Activated CD8-positive, alpha-beta T cell treated with anti-CD3 and anti-CD28 coated beads for 36 hours (primary cell): ENCODE data around the gene CYP4F8. TPM values are rescaled to one million over a fixed set of nuclear protein-coding genes. Genes with fewer than 3 reads are reported as not detected.
"Not testable (repeated sequence)": the region's sequence is repeated elsewhere in the genome, so short reads cannot be mapped to it uniquely, and the experiment has no call there.

ENCODE experiments used
- ATAC-seq: fragments of 200-7000 bp; cut with Tn5 transposase; one replicate; pipeline ENCODE4 v1.10.0; 2021; ENCODE audit warnings: mild to moderate bottlenecking, moderate library complexity
- CTCF ChIA-PET: fragments of 350-600 bp; sonication (Branson Sonifier 250); formaldehyde crosslinking; loops from one replicate; lab custom pipeline; 2021; ENCODE audit warnings: antibody characterized with exemption; lab: Charles Lee
- POLR2A ChIA-PET: fragments of 350-600 bp; sonication (Branson Sonifier 250); formaldehyde crosslinking; loops from one replicate; lab custom pipeline; 2021; ENCODE audit warnings: antibody characterized with exemption; lab: Charles Lee
- DNase-seq: peaks from one replicate; pipeline ENCODE4 v3.0.0-alpha.2; 2020
- H3K27ac Mint-ChIP-seq: one replicate; pipeline ENCODE4 v1.8.0; 2021; ENCODE audit warnings: mild to moderate bottlenecking, mixed read lengths
- H3K27me3 Mint-ChIP-seq: one replicate; pipeline ENCODE4 v1.8.0; 2021; ENCODE audit warnings: mixed read lengths
- H3K36me3 Mint-ChIP-seq: one replicate; pipeline ENCODE4 v1.8.0; 2021; ENCODE audit warnings: low read depth, mixed read lengths
- H3K4me1 Mint-ChIP-seq: one replicate; pipeline ENCODE4 v1.8.0; 2021; ENCODE audit warnings: low read depth, mixed read lengths
- H3K4me3 Mint-ChIP-seq: one replicate; pipeline ENCODE4 v1.8.0; 2021; ENCODE audit warnings: mild to moderate bottlenecking, moderate library complexity, mixed read lengths
- H3K9me3 Mint-ChIP-seq: one replicate; pipeline ENCODE4 v1.8.0; 2021; ENCODE audit warnings: mixed read lengths
- intact Hi-C: fragments of 100-400 bp; cut with micrococcal nuclease; formaldehyde crosslinking; loops from one replicate; pipeline ENCODE4 v1.10.0; 2022
- total RNA-seq, 2 experiments: library from RNA; stranded (reverse); gene quantifications; one replicate each; pipeline ENCODE4 v1.2.3, GENCODE V29; 2021
- TF ChIP-seq, protein P1 (sequence below): fragments of 200-600 bp; IDR thresholded peaks from one replicate; pipeline ENCODE4 v1.8.0; 2022; ENCODE audit warnings: antibody characterized with exemption, mild to moderate bottlenecking

Gene CYP4F8
- total RNA-seq, 2 experiments from 2014 or later: not detected

DNA sequence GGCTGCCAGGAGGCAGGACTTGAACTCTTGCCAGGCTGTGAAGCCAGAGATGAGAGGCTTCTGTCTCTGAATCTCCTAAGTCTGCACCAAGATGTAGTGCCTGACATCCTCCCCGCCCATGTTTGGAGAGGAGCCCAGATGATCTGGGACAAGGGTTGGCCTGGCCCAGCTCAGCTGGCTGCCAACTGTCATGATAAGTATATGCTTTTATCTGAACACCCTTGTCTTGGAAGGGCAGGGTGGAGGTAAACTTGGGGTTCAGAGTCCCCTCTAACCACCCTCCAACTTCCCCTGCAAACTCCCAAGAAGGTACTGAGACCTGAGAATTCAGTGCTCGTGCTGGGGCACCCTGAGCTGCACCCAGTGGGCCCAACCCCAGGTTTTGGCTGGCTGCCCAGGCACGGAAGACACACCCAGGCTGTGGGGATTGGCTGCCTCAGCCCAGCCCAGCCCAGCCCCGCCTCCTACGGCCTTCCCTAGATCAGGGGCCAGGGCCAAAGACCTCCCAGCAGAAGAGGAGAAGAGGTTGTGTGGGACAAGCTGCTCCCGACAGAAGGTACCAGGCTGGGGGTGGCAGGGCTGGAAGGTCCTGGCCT is 57.7 kb downstream of the CYP4F8 start, which contains the start of gene CYP4F12:
CYP4F12 (plus strand) TSS at position 508 of the 596 bp plus-strand sequence. CDS start 443 bp downstream, outside the sequence.
- Mint-ChIP-seq H3K36me3 (no peaks in the 10 kb centered on the region), H3K27ac (no peak within 1 kb of the TSS), H3K27me3 (no peaks in the 10 kb centered on the region), H3K4me1 (peaks cover 18% of the 10 kb centered on the region), H3K9me3 (no peaks in the 10 kb centered on the region), H3K4me3 (no peak within 1 kb of the TSS)
- peak; percentile 35 for DNase-seq
- intact Hi-C loops: no loop called here
- ATAC-seq: peak; percentile 58
- TF ChIP-seq, protein P1, sequence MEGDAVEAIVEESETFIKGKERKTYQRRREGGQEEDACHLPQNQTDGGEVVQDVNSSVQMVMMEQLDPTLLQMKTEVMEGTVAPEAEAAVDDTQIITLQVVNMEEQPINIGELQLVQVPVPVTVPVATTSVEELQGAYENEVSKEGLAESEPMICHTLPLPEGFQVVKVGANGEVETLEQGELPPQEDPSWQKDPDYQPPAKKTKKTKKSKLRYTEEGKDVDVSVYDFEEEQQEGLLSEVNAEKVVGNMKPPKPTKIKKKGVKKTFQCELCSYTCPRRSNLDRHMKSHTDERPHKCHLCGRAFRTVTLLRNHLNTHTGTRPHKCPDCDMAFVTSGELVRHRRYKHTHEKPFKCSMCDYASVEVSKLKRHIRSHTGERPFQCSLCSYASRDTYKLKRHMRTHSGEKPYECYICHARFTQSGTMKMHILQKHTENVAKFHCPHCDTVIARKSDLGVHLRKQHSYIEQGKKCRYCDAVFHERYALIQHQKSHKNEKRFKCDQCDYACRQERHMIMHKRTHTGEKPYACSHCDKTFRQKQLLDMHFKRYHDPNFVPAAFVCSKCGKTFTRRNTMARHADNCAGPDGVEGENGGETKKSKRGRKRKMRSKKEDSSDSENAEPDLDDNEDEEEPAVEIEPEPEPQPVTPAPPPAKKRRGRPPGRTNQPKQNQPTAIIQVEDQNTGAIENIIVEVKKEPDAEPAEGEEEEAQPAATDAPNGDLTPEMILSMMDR: no peak
- ChIA-PET CTCF (no interaction called here), POLR2A (interaction anchor here (1.0 kb wide), 1 partner anchor 24 kb away, joined by 3 read pairs; no protein-coding TSS in a partner anchor)

- Mint-ChIP-seq H3K9me3 (peaks cover 1% of the 10 kb centered on the region), H3K27me3 (no peaks in the 10 kb centered on the region), H3K27ac (no peak overlapping the region), H3K36me3 (no peaks in the 10 kb centered on the region), H3K4me3 (no peak overlapping the region), H3K4me1 (peaks cover 18% of the 10 kb centered on the region)
- TF ChIP-seq, protein P1: no peak
- DNase-seq (peak; percentile 21), ATAC-seq (peak; percentile 72)
- intact Hi-C loops: no loop called here
- POLR2A ChIA-PET: interaction anchor here (1.0 kb wide), 1 partner anchor 25 kb away, joined by 3 read pairs; no protein-coding TSS in a partner anchor
- CTCF ChIA-PET: no interaction called here
These were observed 58.2 kb downstream of the CYP4F8 start for GRCh38 chr19:15673176-15673654.

- POLR2A ChIA-PET: no interaction called here
- Mint-ChIP-seq H3K27ac (no peak overlapping the region), H3K4me3 (no peak overlapping the region), H3K4me1 (peaks cover 18% of the 10 kb centered on the region), H3K27me3 (no peaks in the 10 kb centered on the region), H3K9me3 (peaks cover 1% of the 10 kb centered on the region), H3K36me3 (no peaks in the 10 kb centered on the region)
- CTCF ChIA-PET: no interaction called here
- ATAC-seq: no peak
- TF ChIP-seq, protein P1: no peak
- intact Hi-C loops: no loop called here
- DNase-seq: no peak
These were observed 60.5 kb downstream of the CYP4F8 start for GRCh38 chr19:15675560-15675959.

GRCh38 chr19:15679089-15679488 is 64.1 kb downstream of the CYP4F8 start:
- Mint-ChIP-seq H3K27me3 (peaks cover 11% of the 10 kb centered on the region), H3K4me1 (peaks cover 4% of the 10 kb centered on the region), H3K9me3 (peaks cover 1% of the 10 kb centered on the region), H3K36me3 (no peaks in the 10 kb centered on the region), H3K4me3 (no peak overlapping the region), H3K27ac (no peak overlapping the region)
- DNase-seq: no peak
- no peak for ATAC-seq
- POLR2A ChIA-PET: interaction anchor here (0.6 kb wide), 1 partner anchor 572 kb away, joined by 3 read pairs; the partner anchor contains the start of gene SYDE1
- CTCF ChIA-PET: no interaction called here
- intact Hi-C loops: no loop called here
- TF ChIP-seq, protein P1: no peak

DNA sequence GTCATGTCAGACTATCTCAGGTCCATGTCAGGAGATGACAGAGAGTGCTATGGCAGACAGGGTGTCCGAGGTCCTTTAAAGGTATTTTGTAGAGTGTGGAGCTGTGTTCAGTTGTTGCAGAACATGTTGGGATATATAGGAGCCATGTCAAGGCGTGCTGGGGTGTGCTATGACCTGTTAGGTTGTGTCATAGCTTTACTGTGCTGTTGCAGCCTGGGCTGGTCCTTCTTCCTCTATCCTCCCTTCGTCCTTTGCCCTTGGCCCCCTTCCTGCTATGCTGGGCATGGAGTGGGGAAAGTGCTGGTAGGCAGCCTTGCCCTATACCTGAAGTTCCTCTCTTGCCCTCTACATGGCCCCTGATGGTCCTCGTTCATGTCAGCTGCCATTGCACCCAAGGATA is 64.8 kb downstream of the CYP4F8 start:
- peaks cover 13% of the 10 kb centered on the region for H3K27me3 Mint-ChIP-seq
- CTCF ChIA-PET, H3K4me1 Mint-ChIP-seq, ATAC-seq, DNase-seq, H3K4me3 Mint-ChIP-seq, H3K36me3 Mint-ChIP-seq, H3K9me3 Mint-ChIP-seq, intact Hi-C loops, POLR2A ChIA-PET, H3K27ac Mint-ChIP-seq: not testable (repeated sequence)

Other genes with a start within 250 kb of the CYP4F8 start
- 10 to 100 TPM; 47.6 to 48.2 TPM for gene AKAP8, start 235.4 kb upstream of the CYP4F8 start, total RNA-seq
- gene AKAP8L, start 196.2 kb upstream of the CYP4F8 start, total RNA-seq: 10 to 100 TPM; 83.1 to 88.8 TPM
- gene WIZ, start 165.3 kb upstream of the CYP4F8 start, total RNA-seq: 10 to 100 TPM; 19.3 to 21.0 TPM
- 10 to 100 TPM; 83.9 to 85.8 TPM for gene RASAL3, start 150.7 kb upstream of the CYP4F8 start, total RNA-seq
- gene PGLYRP2, start 135.7 kb upstream of the CYP4F8 start, total RNA-seq: under 1 TPM; 0.25 to 0.27 TPM
- 1 to 10 TPM; 1.5 to 1.7 TPM for gene CYP4F22, start 106.7 kb upstream of the CYP4F8 start, total RNA-seq
- gene CYP4F3, start 25.7 kb downstream of the CYP4F8 start, total RNA-seq: under 1 TPM; 0.16 TPM
- gene CYP4F12, start 57.9 kb downstream of the CYP4F8 start, total RNA-seq: not detected
- gene OR10H2, start 112.8 kb downstream of the CYP4F8 start, total RNA-seq: not detected
- not detected for gene OR10H3, start 122.8 kb downstream of the CYP4F8 start, total RNA-seq
- under 1 TPM in 1 of 2 experiments, not detected in 1; 0.04 TPM for gene OR10H5, start 172.4 kb downstream of the CYP4F8 start, total RNA-seq
- gene OR10H1, start 200.4 kb downstream of the CYP4F8 start, total RNA-seq: not detected